DOHH2 (cell line): ENCODE data around the gene TMEM132D.

ENCODE experiments used
- H3F3A ChIP-seq: fragments of 200-600 bp; sonication (generic), shearing (Covaris generic); 2 replicates; pipeline ENCODE4 v1.6.0; 2016; ENCODE audit warnings: antibody characterized with exemption, mild to moderate bottlenecking; ENCODE audit not compliant: control insufficient read depth, insufficient read depth
- H3K27ac ChIP-seq: fragments of 200-600 bp; sonication (generic); 2 replicates; pipeline ENCODE4 v1.5.1; 2014; ENCODE audit warnings: low read depth, mild to moderate bottlenecking, low read length, moderate library complexity
- H3K27me3 ChIP-seq: fragments of 200-600 bp; sonication (generic); 2 replicates; pipeline ENCODE4 v1.6.1; 2014; ENCODE audit warnings: mild to moderate bottlenecking, low read length, mixed read lengths; ENCODE audit not compliant: control insufficient read depth
- H3K36me3 ChIP-seq: fragments of 200-600 bp; sonication (generic); 2 replicates; pipeline ENCODE4 v1.6.1; 2014; ENCODE audit warnings: mild to moderate bottlenecking, low read length, moderate library complexity, mixed read lengths; ENCODE audit not compliant: control insufficient read depth
- H3K4me1 ChIP-seq: fragments of 200-600 bp; sonication (generic); 2 replicates; pipeline ENCODE4 v1.6.1; 2014; ENCODE audit warnings: mild to moderate bottlenecking, low read length, mixed read lengths; ENCODE audit not compliant: control insufficient read depth
- H3K4me2 ChIP-seq: fragments of 200-600 bp; sonication (generic); 2 replicates; pipeline ENCODE4 v1.6.0; 2014; ENCODE audit warnings: mild to moderate bottlenecking, low read length, moderate library complexity
- H3K4me3 ChIP-seq: fragments of 200-600 bp; sonication (generic); 2 replicates; pipeline ENCODE4 v1.5.1; 2014; ENCODE audit warnings: mild to moderate bottlenecking, low read length, mixed read lengths
- H3K79me2 ChIP-seq: fragments of 200-600 bp; sonication (generic); 2 replicates; pipeline ENCODE4 v1.6.1; 2014; ENCODE audit warnings: mild to moderate bottlenecking, low read length, mixed read lengths; ENCODE audit not compliant: control insufficient read depth
- H3K9me2 ChIP-seq: fragments of 200-600 bp; sonication (generic); replicated peaks from 2 replicates; pipeline ENCODE4 v1.6.1; 2014; ENCODE audit warnings: mild to moderate bottlenecking, low read length, mixed read lengths; ENCODE audit not compliant: control insufficient read depth
- H3K9me3 ChIP-seq: fragments of 200-600 bp; sonication (generic); 2 replicates; pipeline ENCODE4 v1.6.1; 2014; ENCODE audit warnings: antibody characterized with exemption, low read length, mixed read lengths; ENCODE audit not compliant: control insufficient read depth, insufficient read depth
- H4K20me1 ChIP-seq: fragments of 200-600 bp; sonication (generic); 2 replicates; pipeline ENCODE4 v1.6.0; 2014; ENCODE audit warnings: low read depth, mild to moderate bottlenecking, antibody characterized with exemption, low read length, moderate library complexity; ENCODE audit not compliant: control insufficient read depth, insufficient read depth
- EZH2phosphoT487 ChIP-seq: fragments of 200-600 bp; sonication (generic); IDR thresholded peaks from 2 replicates; pipeline ENCODE4 v1.6.1; 2017; ENCODE audit warnings: borderline replicate concordance, mild to moderate bottlenecking, antibody characterized with exemption, low read length, moderate library complexity, mixed read lengths
- TF ChIP-seq, protein P1 (sequence below): fragments of 200-600 bp; sonication (generic); IDR thresholded peaks from one replicate; pipeline ENCODE4 v1.5.1; 2014; ENCODE audit warnings: antibody characterized with exemption, mild to moderate bottlenecking, low read depth, low read length; ENCODE audit not compliant: poor library complexity, severe bottlenecking

The TMEM132D gene

DNA sequence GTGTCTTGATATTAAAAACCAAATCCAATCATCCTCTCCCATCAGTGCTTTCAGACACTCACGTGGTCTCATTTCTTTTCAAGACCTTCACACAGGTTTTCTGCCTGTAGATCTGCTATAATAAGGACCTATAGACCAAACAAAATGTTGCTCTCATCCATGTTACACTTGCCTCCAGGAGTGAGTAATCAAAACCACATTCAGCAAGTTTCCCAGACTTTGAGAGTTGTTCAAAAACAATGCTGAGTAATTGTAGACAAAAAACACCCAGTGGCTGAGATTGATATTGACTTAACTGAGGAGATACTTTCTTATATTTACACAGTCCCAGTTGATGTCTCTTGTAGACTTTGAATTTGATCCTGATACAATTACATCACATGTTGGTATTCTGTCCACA, 383.1 kb downstream of the TMEM132D start:
- no peaks in the 10 kb centered on the region for H3K9me2 ChIP-seq
- no peaks in the 10 kb centered on the region for H4K20me1 ChIP-seq
- H3K9me3 ChIP-seq: no peaks in the 10 kb centered on the region; the same call in 1 of the 2 replicates
- H3K4me1 ChIP-seq: no peaks in the 10 kb centered on the region
- no peaks in the 10 kb centered on the region for H3K79me2 ChIP-seq
- no peaks in the 10 kb centered on the region for H3K27me3 ChIP-seq
- no peaks in the 10 kb centered on the region for H3K36me3 ChIP-seq
- H3K27ac ChIP-seq: no peak overlapping the region
- H3K4me2 ChIP-seq: no peak overlapping the region
- H3F3A ChIP-seq: no peaks in the 10 kb centered on the region
- TF ChIP-seq EZH2phosphoT487: no peak
- TF ChIP-seq, protein P1, sequence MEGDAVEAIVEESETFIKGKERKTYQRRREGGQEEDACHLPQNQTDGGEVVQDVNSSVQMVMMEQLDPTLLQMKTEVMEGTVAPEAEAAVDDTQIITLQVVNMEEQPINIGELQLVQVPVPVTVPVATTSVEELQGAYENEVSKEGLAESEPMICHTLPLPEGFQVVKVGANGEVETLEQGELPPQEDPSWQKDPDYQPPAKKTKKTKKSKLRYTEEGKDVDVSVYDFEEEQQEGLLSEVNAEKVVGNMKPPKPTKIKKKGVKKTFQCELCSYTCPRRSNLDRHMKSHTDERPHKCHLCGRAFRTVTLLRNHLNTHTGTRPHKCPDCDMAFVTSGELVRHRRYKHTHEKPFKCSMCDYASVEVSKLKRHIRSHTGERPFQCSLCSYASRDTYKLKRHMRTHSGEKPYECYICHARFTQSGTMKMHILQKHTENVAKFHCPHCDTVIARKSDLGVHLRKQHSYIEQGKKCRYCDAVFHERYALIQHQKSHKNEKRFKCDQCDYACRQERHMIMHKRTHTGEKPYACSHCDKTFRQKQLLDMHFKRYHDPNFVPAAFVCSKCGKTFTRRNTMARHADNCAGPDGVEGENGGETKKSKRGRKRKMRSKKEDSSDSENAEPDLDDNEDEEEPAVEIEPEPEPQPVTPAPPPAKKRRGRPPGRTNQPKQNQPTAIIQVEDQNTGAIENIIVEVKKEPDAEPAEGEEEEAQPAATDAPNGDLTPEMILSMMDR: no peak
- H3K4me3 ChIP-seq: no peak overlapping the region

DNA sequence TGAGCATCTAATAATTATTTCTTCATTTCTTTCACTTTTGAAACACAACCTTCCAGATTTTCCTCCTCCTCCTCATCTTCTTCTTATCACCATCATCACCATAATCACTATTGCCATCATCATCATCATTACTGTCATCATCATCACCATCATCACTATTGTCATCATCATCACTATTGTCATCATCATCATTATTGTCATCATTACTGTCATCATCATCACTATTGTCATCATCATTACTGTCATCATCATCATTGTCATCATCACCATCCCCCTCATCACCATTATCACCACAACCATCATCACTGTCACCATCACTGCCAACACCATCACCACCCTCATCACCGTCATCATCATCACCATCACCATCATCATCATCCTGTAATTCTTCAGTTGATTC, 400.0 kb downstream of the TMEM132D start:
- Histone ChIP-seq H3K79me2 (no peaks in the 10 kb centered on the region), H3K27ac (no peak overlapping the region), H3K4me2 (no peak overlapping the region), H4K20me1 (no peaks in the 10 kb centered on the region), H3K9me2 (no peaks in the 10 kb centered on the region), H3K9me3 (no peaks in the 10 kb centered on the region), H3K4me1 (no peaks in the 10 kb centered on the region), H3K36me3 (no peaks in the 10 kb centered on the region), H3F3A (no peaks in the 10 kb centered on the region), H3K4me3 (no peak overlapping the region), H3K27me3 (no peaks in the 10 kb centered on the region)
- TF ChIP-seq EZH2phosphoT487: no peak
- TF ChIP-seq, protein P1: no peak

DNA sequence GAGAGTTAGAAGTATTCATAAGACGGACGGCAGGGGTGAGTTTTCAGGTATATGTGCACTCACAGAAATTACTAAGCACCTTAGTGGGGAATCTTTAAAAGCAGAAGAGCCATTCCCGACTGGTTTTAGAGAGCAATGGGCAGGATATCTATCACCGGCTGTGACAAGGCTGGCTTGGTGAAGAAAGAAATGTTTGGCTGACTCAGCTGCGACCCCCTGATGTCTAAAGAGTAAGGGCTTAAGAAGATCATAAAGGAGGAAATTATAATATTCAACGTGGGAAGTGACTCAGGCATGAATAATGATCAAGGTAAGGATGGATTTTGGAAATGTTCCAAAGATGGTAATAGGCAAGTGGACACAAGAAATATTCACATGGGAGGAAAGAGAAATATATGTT, 407.6 kb downstream of the TMEM132D start:
- TF ChIP-seq EZH2phosphoT487: no peak
- TF ChIP-seq, protein P1: no peak
- H3K36me3 ChIP-seq: no peaks in the 10 kb centered on the region

DNA sequence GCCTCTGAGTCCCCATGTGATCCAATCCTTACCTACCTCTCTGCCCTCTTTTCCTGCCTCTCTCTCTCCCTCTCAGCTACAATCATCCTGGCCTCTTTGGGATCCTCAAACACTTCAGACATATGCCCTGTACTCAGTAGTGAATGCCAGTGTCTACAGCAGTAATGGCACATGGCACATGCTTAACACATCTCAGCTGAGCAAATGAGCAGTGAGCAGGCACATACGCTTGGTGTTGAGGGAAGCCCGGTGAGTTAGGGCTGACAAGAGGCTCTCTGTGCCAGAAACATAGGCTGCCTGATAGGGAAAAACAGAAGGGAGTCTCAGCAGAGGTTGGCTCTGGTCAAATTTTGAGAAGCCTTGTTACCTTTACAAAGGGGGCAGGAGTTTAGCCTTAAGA, 409.1 kb downstream of the TMEM132D start:
- Histone ChIP-seq H3K27me3 (no peaks in the 10 kb centered on the region), H3K9me2 (no peaks in the 10 kb centered on the region), H3K4me3 (no peak overlapping the region), H3K9me3 (no peaks in the 10 kb centered on the region), H3K4me1 (no peaks in the 10 kb centered on the region), H3K36me3 (no peaks in the 10 kb centered on the region), H3K27ac (no peak overlapping the region), H4K20me1 (no peaks in the 10 kb centered on the region), H3K79me2 (no peaks in the 10 kb centered on the region), H3F3A (no peaks in the 10 kb centered on the region), H3K4me2 (no peak overlapping the region)
- TF ChIP-seq, protein P1: no peak
- TF ChIP-seq EZH2phosphoT487: no peak

More for the DNA sequence above, 407.6 kb downstream of the TMEM132D start:
- Histone ChIP-seq H4K20me1 (no peaks in the 10 kb centered on the region), H3K4me2 (no peak overlapping the region), H3K9me3 (no peaks in the 10 kb centered on the region), H3F3A (no peaks in the 10 kb centered on the region), H3K9me2 (no peaks in the 10 kb centered on the region), H3K4me3 (no peak overlapping the region), H3K4me1 (no peaks in the 10 kb centered on the region), H3K79me2 (no peaks in the 10 kb centered on the region), H3K27me3 (no peaks in the 10 kb centered on the region), H3K27ac (no peak overlapping the region)
